Hippocampal formation (tissue), 2 donors: ENCODE measurements around the gene PIGM.

Experiments used
- DNase-seq, 2 donors: peaks; one replicate each; lab custom pipeline; 2025; lab: John Stamatoyannopoulos, UW

Gene PIGM

GRCh38 chr1:160022330-160023310, 9.2 kb downstream of the PIGM start:
- DNase-seq: no peak

- no peak for DNase-seq
Measured at GRCh38 chr1:160021376-160022074, 10.3 kb downstream of the PIGM start.

- DNase-seq: no peak
Measured at GRCh38 chr1:160020196-160020595, 11.6 kb downstream of the PIGM start.

- no peak for DNase-seq
Measured at GRCh38 chr1:160018900-160019299, 12.9 kb downstream of the PIGM start.

- no peak for DNase-seq
Measured at GRCh38 chr1:160018347-160018746, 13.4 kb downstream of the PIGM start.

GRCh38 chr1:160017592-160017991, 14.2 kb downstream of the PIGM start:
- DNase-seq: no peak

- DNase-seq: no peak
Measured at GRCh38 chr1:160011781-160012180, 20.0 kb downstream of the PIGM start.

GRCh38 chr1:160009801-160010200, 22.0 kb downstream of the PIGM start:
- no peak for DNase-seq

GRCh38 chr1:160009081-160009480, 22.7 kb downstream of the PIGM start:
- DNase-seq: no peak

GRCh38 chr1:160007577-160008200, 24.1 kb downstream of the PIGM start:
- peak in 1 of 2 donors; percentile 31 for DNase-seq

GRCh38 chr1:160006312-160006940, 25.4 kb downstream of the PIGM start:
- DNase-seq: no peak

- DNase-seq: no peak
Measured at GRCh38 chr1:160005070-160005469, 26.7 kb downstream of the PIGM start.

GRCh38 chr1:160004425-160004824, 27.4 kb downstream of the PIGM start:
- no peak for DNase-seq

- no peak for DNase-seq
Measured at GRCh38 chr1:160004001-160004400, 27.8 kb downstream of the PIGM start.

GRCh38 chr1:160001440-160001839, 30.4 kb downstream of the PIGM start:
- DNase-seq: no peak

GRCh38 chr1:159999204-159999603, 32.6 kb downstream of the PIGM start:
- DNase-seq: no peak

- no peak for DNase-seq
Measured at GRCh38 chr1:159996653-159997052, 35.1 kb downstream of the PIGM start.

GRCh38 chr1:159994896-159995295, 36.9 kb downstream of the PIGM start:
- no peak for DNase-seq

- DNase-seq: no peak
Measured at GRCh38 chr1:159993911-159994310, 37.9 kb downstream of the PIGM start.

GRCh38 chr1:159992161-159992560, 39.6 kb downstream of the PIGM start:
- DNase-seq: no peak

- no peak for DNase-seq
Measured at GRCh38 chr1:159991513-159991912, 40.3 kb downstream of the PIGM start.

GRCh38 chr1:159990005-159990404, 41.8 kb downstream of the PIGM start:
- DNase-seq: no peak
